HepG2 (cell line): Measurements from ENCODE around the gene OR1F1. TPM values are rescaled to one million over a fixed set of nuclear protein-coding genes. Genes with fewer than 3 reads are reported as not detected.

Experiments used
- CREB1 ChIP-seq, 2 experiments: fragments of 450-650 bp in 1 of 2; IDR thresholded peaks; 2 replicates each; pipeline ENCODE4 v1.6.1; 2016 to 2017; ENCODE audit warnings: control low read depth in 1 of 2, mild to moderate bottlenecking in 1 of 2, missing compliant biosample characterization in 1 of 2, missing genetic modification characterization in 1 of 2
- HIC2 ChIP-seq: sonication (generic); formaldehyde crosslinking; IDR thresholded peaks from 2 replicates; pipeline ENCODE4 v1.9.0; 2022; ENCODE audit warnings: low read depth, missing genetic modification reagents
- HNF4G ChIP-seq, 2 experiments: sonication (generic) in 1 of 2; formaldehyde crosslinking in 1 of 2; IDR thresholded peaks; 2 replicates each; pipeline versions ENCODE4 v1.4.0 to v1.6.1; 2011 to 2020; ENCODE audit warnings: borderline replicate concordance in 2 of 2, low read depth in 2 of 2, mild to moderate bottlenecking in 2 of 2, low read length in 1 of 2, missing genetic modification reagents in 1 of 2, moderate library complexity in 1 of 2
- KDM6A ChIP-seq: IDR thresholded peaks from 2 replicates; pipeline ENCODE4 v1.6.1; 2016; ENCODE audit warnings: low read depth
- MAFF ChIP-seq: IDR thresholded peaks from 2 replicates; pipeline ENCODE4 v1.6.1; 2011; ENCODE audit warnings: low read depth, low read length, improper control_type of control experiment
- NAIF1 ChIP-seq: sonication (generic); formaldehyde crosslinking; IDR thresholded peaks from 2 replicates; pipeline ENCODE4 v1.5.0; 2020; ENCODE audit warnings: mild to moderate bottlenecking, missing genetic modification reagents, borderline replicate concordance
- PCBP2 ChIP-seq: fragments of 200-400 bp; formaldehyde crosslinking; optimal IDR thresholded peaks from 2 replicates; pipeline ENCODE3; 2018; ENCODE audit warnings: low read length, low read depth; ENCODE audit not compliant: poor library complexity, severe bottlenecking
- PTBP1 ChIP-seq: fragments of 200-400 bp; formaldehyde crosslinking; IDR thresholded peaks from 2 replicates; pipeline ENCODE4 v1.6.1; 2018; ENCODE audit warnings: low read length, low read depth; ENCODE audit not compliant: poor library complexity, severe bottlenecking
- RBFOX2 ChIP-seq: fragments of 200-400 bp; formaldehyde crosslinking; IDR thresholded peaks from 2 replicates; pipeline ENCODE4 v1.6.1; 2017; ENCODE audit warnings: low read depth, mild to moderate bottlenecking, low read length
- RBM39 ChIP-seq: fragments of 200-400 bp; formaldehyde crosslinking; IDR thresholded peaks from one replicate; pipeline ENCODE4 v1.6.1; 2018; ENCODE audit warnings: antibody characterized with exemption, mild to moderate bottlenecking, low read depth, low read length; ENCODE audit not compliant: poor library complexity, severe bottlenecking
- REXO4 ChIP-seq: sonication (generic); formaldehyde crosslinking; IDR thresholded peaks from 2 replicates; pipeline ENCODE4 v1.8.0; 2022; ENCODE audit warnings: missing genetic modification reagents, mild to moderate bottlenecking, borderline replicate concordance
- SIX4 ChIP-seq: sonication (generic); formaldehyde crosslinking; IDR thresholded peaks from 2 replicates; pipeline ENCODE4 v1.4.0; 2020; ENCODE audit warnings: missing genetic modification reagents
- TOE1 ChIP-seq: sonication (generic); formaldehyde crosslinking; IDR thresholded peaks from 2 replicates; pipeline ENCODE4 v1.4.0; 2020; ENCODE audit warnings: mild to moderate bottlenecking, missing genetic modification reagents
- ZBTB49 ChIP-seq: sonication (generic); formaldehyde crosslinking; IDR thresholded peaks from 2 replicates; pipeline ENCODE4 v1.4.0; 2020; ENCODE audit warnings: missing genetic modification reagents, borderline replicate concordance
- ZNF460 ChIP-seq: sonication (generic); formaldehyde crosslinking; IDR thresholded peaks from 2 replicates; pipeline ENCODE4 v1.5.1; 2020; ENCODE audit warnings: missing genetic modification reagents, mild to moderate bottlenecking, borderline replicate concordance
- ZNF468 ChIP-seq: sonication (generic); formaldehyde crosslinking; IDR thresholded peaks from 2 replicates; pipeline ENCODE4 v1.8.0; 2022; ENCODE audit warnings: mild to moderate bottlenecking, moderate library complexity, missing genetic modification reagents
- ZNF614 ChIP-seq: IDR thresholded peaks from 2 replicates; pipeline ENCODE4 v1.6.1; 2018; ENCODE audit warnings: missing biosample characterization, missing genetic modification reagents, inconsistent platforms, borderline replicate concordance
- ZNF720 ChIP-seq: sonication (generic); formaldehyde crosslinking; IDR thresholded peaks from 2 replicates; pipeline ENCODE4 v1.4.0; 2020; ENCODE audit warnings: missing genetic modification reagents
- polyA plus RNA-seq, 8 experiments: library from polyadenylated mRNA; depleted of rRNA in 3 of 8; stranded (reverse) in 7 of 8; unstranded in 1 of 8; fragments of >200 nt; fragmentation: Illumina TruSeq in 4 of 8; extraction: Trizol in 4 of 8; gene quantifications; 2 replicates each; pipeline versions ENCODE4 v1.2.1 to v1.2.3, GENCODE V29; 2011 to 2016; ENCODE audit warnings: low read depth in 4 of 8, missing spikeins in 1 of 8, mixed read lengths in 1 of 8; ENCODE audit not compliant: insufficient read depth in 1 of 8
- total RNA-seq, 5 experiments: library from RNA; depleted of rRNA; stranded (reverse); fragments of >200 nt; fragmentation: Illumina TruSeq; extraction: Trizol; gene quantifications; 2 replicates each; pipeline ENCODE4 v1.2.3, GENCODE V29; 2016; ENCODE audit warnings: low read depth in 1 of 5

The OR1F1 gene
- total and polyA plus RNA-seq, 2 of the 13 experiments (the other 11 are each of a cell fraction or from before 2014, with no cell fraction given) = 0.90 TPM; not detected in 1

- no peak for TF ChIP-seq MAFF
- TF ChIP-seq ZBTB49 (CRISPR knock-in tag) = no peak
- no peak for TF ChIP-seq HNF4G (IDR thresholded peaks at IDR 0.05; ENCODE audit: borderline replicate concordance, low read depth, low read length)
- no peak for TF ChIP-seq HNF4G (CRISPR knock-in tag; IDR thresholded peaks at IDR 0.05; ENCODE audit: borderline replicate concordance, low read depth)
- no peak for TF ChIP-seq KDM6A (CRISPR knock-in tag)
- peak; percentile 69 for TF ChIP-seq CREB1 (IDR thresholded peaks at IDR 0.05)
- peak; percentile 43; the same call in 1 of the 2 replicates for TF ChIP-seq CREB1 (CRISPR knock-in tag; IDR thresholded peaks at IDR 0.05)
- no peak for TF ChIP-seq ZNF468 (CRISPR knock-in tag)
- TF ChIP-seq NAIF1 (CRISPR knock-in tag) = peak; percentile 67; the same call in 1 of the 2 replicates
- TF ChIP-seq REXO4 = no peak
- TF ChIP-seq ZNF614 = peak; percentile 19; the same call in 1 of the 2 replicates
- TF ChIP-seq PCBP2 = no peak
- TF ChIP-seq SIX4 (CRISPR knock-in tag) = no peak
- peak; percentile 62 for TF ChIP-seq RBM39
- TF ChIP-seq TOE1 (CRISPR knock-in tag) = no peak
- 0 out of 2 replicates have a peak, but pooled peaks have one; percentile 31 for TF ChIP-seq HIC2 (CRISPR knock-in tag)
- peak; percentile 78 for TF ChIP-seq RBFOX2
- no peak for TF ChIP-seq PTBP1
- no peak for TF ChIP-seq ZNF460 (CRISPR knock-in tag)
- no peak for TF ChIP-seq ZNF720 (CRISPR knock-in tag)
Measured at GRCh38 chr16:3158510-3159314, 29.3 kb upstream of the OR1F1 start (continued).
